Measurements from ENCODE around the gene RFXANK.
A peak's percentile ranks its signal among the peaks of the same experiment; 100 is the strongest.

The RFXANK gene

DNA sequence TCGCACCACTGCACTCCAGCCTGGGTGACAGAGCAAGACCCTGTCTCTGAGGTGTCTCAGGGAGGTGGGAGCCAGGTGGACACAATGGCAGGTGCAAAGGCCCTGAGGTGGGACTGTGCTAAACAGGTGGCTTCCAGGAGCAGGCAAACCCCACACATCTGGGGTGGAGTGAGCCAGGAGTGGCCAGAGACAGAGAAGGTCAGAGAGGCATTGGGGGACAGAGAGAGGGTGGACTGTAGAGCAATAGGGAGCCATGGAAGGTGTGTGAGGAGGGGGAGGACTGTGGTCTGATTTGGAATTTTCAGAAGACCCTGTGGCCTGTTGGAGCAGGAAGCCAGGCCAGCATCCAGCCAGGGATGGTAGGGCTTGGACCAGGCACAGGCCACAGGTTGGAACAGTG lies 26.7 kb upstream of the RFXANK start:
- Histone ChIP-seq H3K9me2 (ENCODE audit: low read depth, low read length) (no peaks in the 10 kb centered on the region), H3K27me3 (ENCODE audit: insufficient read depth, low read length) (no peaks in the 10 kb centered on the region), H3K79me2 (ENCODE audit: insufficient read depth, low read length) (peaks cover 16% of the 10 kb centered on the region), H3K4me3 (ENCODE audit: low read depth, low read length, poor library complexity, severe bottlenecking) (peak overlapping the region; percentile 93), H3K9ac (ENCODE audit: low read length) (peak overlapping the region; percentile 96; the same call in 1 of the 2 replicates), H3F3A (ENCODE audit: insufficient read depth, low read length) (peaks cover 2% of the 10 kb centered on the region), H2AFZ (ENCODE audit: low read length) (no peak overlapping the region), H3K36me3 (ENCODE audit: insufficient read depth, low read length) (peaks cover 15% of the 10 kb centered on the region; the same call in 1 of the 2 replicates), H3K27ac (ENCODE audit: low read depth, low read length, poor library complexity, severe bottlenecking) (peak overlapping the region; percentile 97), H3K4me2 (ENCODE audit: low read length) (peak overlapping the region; percentile 95; the same call in 1 of the 2 replicates), H3K9me3 (ENCODE audit: low read length) (no peaks in the 10 kb centered on the region), H4K20me1 (ENCODE audit: insufficient read depth, low read length) (no peaks in the 10 kb centered on the region), H3K4me1 (ENCODE audit: insufficient read depth, low read length, severe bottlenecking) (peaks cover 92% of the 10 kb centered on the region)
- TF ChIP-seq, protein P1, sequence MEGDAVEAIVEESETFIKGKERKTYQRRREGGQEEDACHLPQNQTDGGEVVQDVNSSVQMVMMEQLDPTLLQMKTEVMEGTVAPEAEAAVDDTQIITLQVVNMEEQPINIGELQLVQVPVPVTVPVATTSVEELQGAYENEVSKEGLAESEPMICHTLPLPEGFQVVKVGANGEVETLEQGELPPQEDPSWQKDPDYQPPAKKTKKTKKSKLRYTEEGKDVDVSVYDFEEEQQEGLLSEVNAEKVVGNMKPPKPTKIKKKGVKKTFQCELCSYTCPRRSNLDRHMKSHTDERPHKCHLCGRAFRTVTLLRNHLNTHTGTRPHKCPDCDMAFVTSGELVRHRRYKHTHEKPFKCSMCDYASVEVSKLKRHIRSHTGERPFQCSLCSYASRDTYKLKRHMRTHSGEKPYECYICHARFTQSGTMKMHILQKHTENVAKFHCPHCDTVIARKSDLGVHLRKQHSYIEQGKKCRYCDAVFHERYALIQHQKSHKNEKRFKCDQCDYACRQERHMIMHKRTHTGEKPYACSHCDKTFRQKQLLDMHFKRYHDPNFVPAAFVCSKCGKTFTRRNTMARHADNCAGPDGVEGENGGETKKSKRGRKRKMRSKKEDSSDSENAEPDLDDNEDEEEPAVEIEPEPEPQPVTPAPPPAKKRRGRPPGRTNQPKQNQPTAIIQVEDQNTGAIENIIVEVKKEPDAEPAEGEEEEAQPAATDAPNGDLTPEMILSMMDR (IDR thresholded peaks at IDR 0.05; ENCODE audit: low read length), result no peak
- TF ChIP-seq EZH2 (IDR thresholded peaks at IDR 0.05; ENCODE audit: borderline replicate concordance, low read length), result no peak

- H2AFZ ChIP-seq (ENCODE audit: low read length), result no peak overlapping the region
- TF ChIP-seq EZH2 (IDR thresholded peaks at IDR 0.05; ENCODE audit: borderline replicate concordance, low read length), result no peak
- TF ChIP-seq, protein P1 (IDR thresholded peaks at IDR 0.05; ENCODE audit: low read length), result no peak
- H3K4me3 ChIP-seq (ENCODE audit: low read depth, low read length, poor library complexity, severe bottlenecking), result peak overlapping the region; percentile 93
- no peaks in the 10 kb centered on the region for H3K27me3 ChIP-seq (ENCODE audit: insufficient read depth, low read length)
- H3K36me3 ChIP-seq (ENCODE audit: insufficient read depth, low read length), result peaks cover 15% of the 10 kb centered on the region; the same call in 1 of the 2 replicates
- H3K4me1 ChIP-seq (ENCODE audit: insufficient read depth, low read length, severe bottlenecking), result peaks cover 91% of the 10 kb centered on the region
- peak overlapping the region; percentile 97 for H3K27ac ChIP-seq (ENCODE audit: low read depth, low read length, poor library complexity, severe bottlenecking)
- H3F3A ChIP-seq (ENCODE audit: insufficient read depth, low read length), result no peaks in the 10 kb centered on the region; the same call in 1 of the 2 replicates
- peak overlapping the region; percentile 96 for H3K9ac ChIP-seq (ENCODE audit: low read length)
- no peaks in the 10 kb centered on the region for H3K9me3 ChIP-seq (ENCODE audit: low read length)
- H3K79me2 ChIP-seq (ENCODE audit: insufficient read depth, low read length), result peaks cover 16% of the 10 kb centered on the region
- H3K9me2 ChIP-seq (ENCODE audit: low read depth, low read length), result no peaks in the 10 kb centered on the region
- no peaks in the 10 kb centered on the region for H4K20me1 ChIP-seq (ENCODE audit: insufficient read depth, low read length)
- H3K4me2 ChIP-seq (ENCODE audit: low read length), result peak overlapping the region; percentile 95
Measured at GRCh38 chr19:19167612-19168011, 24.4 kb upstream of the RFXANK start.

DNA sequence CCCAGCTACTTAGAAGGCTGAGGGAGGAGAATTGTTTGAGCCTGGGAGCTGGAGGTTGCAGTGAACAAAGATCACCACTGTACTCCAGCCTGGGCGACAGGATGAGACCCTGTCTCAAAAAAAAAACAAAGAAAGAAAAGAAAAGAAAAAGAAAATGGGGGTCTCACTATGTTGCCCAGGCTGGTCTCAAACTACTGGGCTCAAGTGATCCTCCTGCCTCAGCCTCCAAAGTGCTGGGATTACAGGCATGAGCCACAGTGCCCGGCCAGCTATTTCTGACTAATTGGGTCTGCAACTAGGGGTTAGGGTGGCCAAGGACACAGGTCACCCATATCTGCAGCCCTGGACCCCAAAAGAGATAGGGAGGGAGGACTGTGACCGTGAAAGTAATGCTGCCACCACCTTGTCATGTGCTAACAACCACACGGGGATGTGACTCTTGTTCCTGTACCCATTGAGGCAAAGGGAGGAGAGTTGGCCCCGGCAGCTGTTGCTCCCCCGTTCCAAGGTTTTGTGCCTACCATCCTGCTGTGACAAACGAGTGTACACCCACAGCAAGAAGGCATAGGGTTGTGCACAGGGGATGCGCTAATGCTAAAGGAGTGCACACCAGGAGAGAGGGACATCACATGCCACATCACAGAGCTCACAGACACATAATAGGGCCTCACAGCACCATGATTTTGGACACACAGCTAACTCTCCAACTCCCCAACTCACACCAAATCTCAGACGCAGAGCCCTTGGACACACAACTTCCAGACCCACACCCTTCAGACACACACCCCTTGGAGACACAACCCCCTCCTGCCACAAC lies 22.6 kb upstream of the RFXANK start:
- Histone ChIP-seq H3K9me2 (ENCODE audit: low read depth, low read length) (no peaks in the 10 kb centered on the region), H3K27me3 (ENCODE audit: insufficient read depth, low read length) (no peaks in the 10 kb centered on the region), H3K9me3 (ENCODE audit: low read length) (no peaks in the 10 kb centered on the region), H3K9ac (ENCODE audit: low read length) (peak overlapping the region; percentile 96), H3K4me2 (ENCODE audit: low read length) (peak overlapping the region; percentile 95), H3K4me1 (ENCODE audit: insufficient read depth, low read length, severe bottlenecking) (peaks cover 75% of the 10 kb centered on the region), H3K4me3 (ENCODE audit: low read depth, low read length, poor library complexity, severe bottlenecking) (peak overlapping the region; percentile 93), H3K27ac (ENCODE audit: low read depth, low read length, poor library complexity, severe bottlenecking) (peak overlapping the region; percentile 97), H3K36me3 (ENCODE audit: insufficient read depth, low read length) (peaks cover 15% of the 10 kb centered on the region; the same call in 1 of the 2 replicates), H3F3A (ENCODE audit: insufficient read depth, low read length) (no peaks in the 10 kb centered on the region; the same call in 1 of the 2 replicates), H2AFZ (ENCODE audit: low read length) (no peak overlapping the region), H4K20me1 (ENCODE audit: insufficient read depth, low read length) (no peaks in the 10 kb centered on the region), H3K79me2 (ENCODE audit: insufficient read depth, low read length) (peaks cover 16% of the 10 kb centered on the region)
- TF ChIP-seq, protein P1 (IDR thresholded peaks at IDR 0.05; ENCODE audit: low read length), result no peak
- TF ChIP-seq EZH2 (IDR thresholded peaks at IDR 0.05; ENCODE audit: borderline replicate concordance, low read length), result no peak
